CD1c-positive myeloid dendritic cell (primary cell): Measurements from ENCODE around the gene ADCYAP1R1.

Experiments used
- DNase-seq: peaks from one replicate; pipeline ENCODE4 v3.0.0-alpha.2; 2016; ENCODE audit errors: extremely low spot score

The ADCYAP1R1 gene

GRCh38 chr7:31084226-31084625, 32.1 kb downstream of the ADCYAP1R1 start:
- no peak for DNase-seq

- DNase-seq, result no peak
Observed at GRCh38 chr7:31087351-31087750, 35.2 kb downstream of the ADCYAP1R1 start.

GRCh38 chr7:31091924-31092434, 39.9 kb downstream of the ADCYAP1R1 start:
- DNase-seq, result no peak

DNA sequence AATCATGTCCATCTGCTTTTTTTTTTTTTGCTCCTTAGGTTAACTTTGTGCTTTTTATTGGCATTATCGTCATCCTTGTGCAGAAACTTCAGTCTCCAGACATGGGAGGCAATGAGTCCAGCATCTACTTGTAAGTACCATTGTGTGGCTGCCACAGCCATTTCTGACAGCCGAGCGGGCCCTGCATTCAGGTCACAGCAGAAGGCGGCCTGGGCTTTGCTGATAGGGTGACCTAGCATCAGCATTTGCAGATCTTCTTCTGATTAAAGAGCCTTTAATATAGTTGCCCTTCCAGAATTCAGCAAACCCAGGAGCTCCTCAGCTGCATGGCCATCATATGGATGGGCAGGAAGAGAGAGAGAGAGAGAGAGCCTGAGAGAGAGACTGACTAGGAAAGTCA, 40.5 kb downstream of the ADCYAP1R1 start:
- no peak for DNase-seq

DNA sequence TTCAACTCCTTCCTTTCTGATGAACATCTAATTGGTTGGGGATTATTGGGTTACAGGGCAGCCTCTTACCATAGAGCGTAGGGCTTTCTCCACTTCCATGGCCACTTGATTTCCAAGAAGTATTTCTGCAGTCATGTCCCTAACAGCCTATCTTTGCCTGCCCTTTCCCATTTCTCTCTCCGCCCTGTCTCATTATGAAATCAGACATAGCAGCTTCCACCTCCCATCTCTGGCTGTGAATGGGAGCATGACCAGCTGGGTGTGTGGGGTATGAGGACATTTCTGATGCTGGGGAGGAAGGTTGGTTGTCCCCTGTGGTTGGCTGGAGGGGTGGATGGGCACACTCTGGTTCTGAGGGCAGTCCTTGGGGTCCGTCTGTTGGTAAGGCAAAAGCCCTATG, 41.2 kb downstream of the ADCYAP1R1 start:
- DNase-seq, result no peak

- DNase-seq, result no peak
Observed at GRCh38 chr7:31094271-31094670, 42.2 kb downstream of the ADCYAP1R1 start.

DNA sequence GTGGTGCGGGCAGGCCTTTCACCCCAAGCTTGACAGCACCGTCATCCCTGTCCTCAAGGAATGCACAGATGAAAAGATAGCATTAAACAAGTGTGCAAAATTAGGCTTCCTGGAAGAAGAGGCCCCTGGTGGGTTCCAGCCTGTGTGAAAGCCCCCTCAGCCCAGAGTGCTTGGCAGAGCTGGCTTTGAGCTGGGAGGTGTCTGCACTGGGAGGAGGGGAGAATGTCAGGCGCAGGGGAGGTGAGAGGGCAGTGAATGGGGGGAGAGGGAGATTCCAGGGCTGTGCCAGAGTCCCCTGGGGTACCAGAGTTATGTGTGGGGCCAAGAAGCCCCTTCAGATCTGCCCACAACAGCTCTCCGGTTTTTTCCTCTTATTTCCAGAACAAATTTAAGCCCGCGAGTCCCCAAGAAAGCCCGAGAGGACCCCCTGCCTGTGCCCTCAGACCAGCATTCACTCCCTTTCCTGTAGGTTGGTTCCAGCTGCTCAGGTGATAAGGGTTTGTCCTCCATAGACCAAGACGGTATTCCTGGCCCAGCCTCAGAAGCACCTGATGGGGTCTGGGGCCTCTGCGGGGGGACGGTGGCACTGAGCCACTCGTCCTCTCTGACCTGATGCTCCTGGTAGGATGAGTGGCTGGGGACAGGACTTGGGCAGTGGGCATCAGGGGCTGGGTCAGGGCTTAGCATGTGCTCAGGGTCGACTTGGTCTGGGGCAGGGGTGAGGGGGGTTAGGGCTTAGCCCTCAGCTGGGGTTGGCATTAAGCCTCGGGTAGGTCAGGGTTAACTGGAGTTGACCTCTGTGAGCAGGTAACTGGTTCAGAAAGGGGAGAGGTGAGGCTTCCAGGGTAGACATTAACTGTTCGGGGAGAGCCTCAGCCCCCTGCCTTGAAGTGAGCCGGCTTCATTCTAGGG, 43.4 kb downstream of the ADCYAP1R1 start:
- DNase-seq, result no peak

GRCh38 chr7:31096198-31096876, 44.2 kb downstream of the ADCYAP1R1 start:
- DNase-seq, result no peak

GRCh38 chr7:31096877-31097258, 44.8 kb downstream of the ADCYAP1R1 start:
- no peak for DNase-seq

- DNase-seq, result no peak
Observed at GRCh38 chr7:31098642-31099360, 46.7 kb downstream of the ADCYAP1R1 start.

DNA sequence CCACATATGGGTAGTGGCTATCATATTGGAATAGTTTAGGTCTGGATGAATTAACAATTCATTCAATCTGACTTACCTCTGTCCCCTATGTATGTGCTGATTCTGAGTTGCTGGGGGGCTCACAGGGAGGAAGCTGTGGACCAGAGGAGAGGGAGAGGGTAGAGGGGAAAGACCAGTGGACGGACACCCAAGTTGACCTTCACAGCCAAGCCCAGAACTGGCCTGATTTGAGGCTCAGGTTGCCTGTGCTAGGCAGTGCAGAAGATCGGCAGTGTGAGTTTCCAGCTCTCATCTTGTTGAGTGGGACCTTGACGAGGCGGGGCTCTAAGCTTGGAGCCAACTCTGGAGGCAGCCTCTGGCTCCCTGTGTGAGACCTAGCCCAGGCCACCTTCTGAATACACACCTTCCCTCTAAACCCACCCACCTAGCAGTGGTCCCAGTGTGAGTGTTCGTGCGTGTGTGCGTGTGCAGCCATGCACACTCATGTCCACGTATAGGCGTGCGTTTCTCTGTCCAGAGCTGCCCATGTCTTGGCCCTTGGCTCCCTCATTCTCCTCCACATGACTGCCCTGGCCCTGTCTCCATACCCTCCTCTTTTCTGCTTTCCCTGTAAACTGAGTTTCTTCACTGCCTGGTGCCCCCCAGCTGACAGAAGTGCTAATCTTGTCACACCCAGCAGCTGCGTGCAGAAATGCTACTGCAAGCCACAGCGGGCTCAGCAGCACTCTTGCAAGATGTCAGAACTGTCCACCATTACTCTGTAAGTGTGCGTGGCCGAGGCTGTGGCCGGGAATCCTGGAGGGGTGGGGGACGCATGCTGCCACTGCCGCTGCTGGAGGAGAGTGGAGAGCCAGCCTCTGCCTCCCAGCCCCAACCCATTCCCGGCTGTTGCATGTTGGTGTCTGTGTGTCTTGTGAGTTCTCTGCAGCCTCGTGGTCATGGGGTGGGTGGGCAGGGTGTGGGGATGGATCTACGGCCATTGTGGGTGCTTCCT, 47.6 kb downstream of the ADCYAP1R1 start:
- DNase-seq, result no peak

- no peak for DNase-seq
Observed at GRCh38 chr7:31100445-31100844, 48.3 kb downstream of the ADCYAP1R1 start.

- DNase-seq, result no peak
Observed at GRCh38 chr7:31100871-31101270, 48.8 kb downstream of the ADCYAP1R1 start.

GRCh38 chr7:31101544-31101943, 49.4 kb downstream of the ADCYAP1R1 start:
- DNase-seq, result no peak

DNA sequence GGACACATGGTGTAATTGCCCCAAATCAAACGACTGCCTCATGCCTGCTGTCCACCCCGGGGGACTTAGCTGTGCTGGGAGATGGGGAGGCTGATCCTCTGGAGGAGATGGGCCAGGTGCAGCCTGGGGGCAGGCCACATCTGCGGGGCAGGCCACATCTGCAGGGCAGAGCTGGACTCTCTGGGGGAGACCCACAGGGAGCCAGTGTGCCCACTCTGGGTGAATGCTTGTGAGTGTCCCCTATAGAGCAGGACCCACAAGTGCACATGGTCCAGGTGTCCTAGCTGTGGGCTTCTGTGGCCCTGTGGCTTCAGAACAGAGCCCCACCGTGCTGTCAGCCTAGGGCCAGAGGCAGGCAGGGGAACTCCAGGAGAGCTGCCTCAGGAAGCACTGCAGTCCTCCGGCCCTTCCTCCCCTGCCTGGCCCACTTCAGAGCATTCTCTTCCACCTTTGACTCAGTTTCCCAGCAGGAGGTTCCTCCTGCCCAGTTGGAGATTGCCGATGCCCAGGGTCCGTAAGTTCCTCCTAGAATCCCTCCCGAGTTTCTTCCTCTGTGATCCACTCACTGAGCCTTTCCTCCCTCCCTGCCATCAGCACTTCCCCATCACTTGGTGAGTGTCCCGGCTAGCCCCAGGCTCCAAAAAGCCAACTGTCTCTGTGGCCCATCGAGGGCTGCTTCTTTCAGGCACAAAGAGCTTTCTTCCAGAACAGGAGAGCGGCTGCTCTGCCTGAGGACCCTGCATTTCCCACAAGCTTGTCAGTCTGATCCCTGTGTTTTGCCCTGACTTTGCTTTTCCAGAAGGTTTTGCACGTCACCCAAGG, 50.3 kb downstream of the ADCYAP1R1 start:
- no peak for DNase-seq

DNA sequence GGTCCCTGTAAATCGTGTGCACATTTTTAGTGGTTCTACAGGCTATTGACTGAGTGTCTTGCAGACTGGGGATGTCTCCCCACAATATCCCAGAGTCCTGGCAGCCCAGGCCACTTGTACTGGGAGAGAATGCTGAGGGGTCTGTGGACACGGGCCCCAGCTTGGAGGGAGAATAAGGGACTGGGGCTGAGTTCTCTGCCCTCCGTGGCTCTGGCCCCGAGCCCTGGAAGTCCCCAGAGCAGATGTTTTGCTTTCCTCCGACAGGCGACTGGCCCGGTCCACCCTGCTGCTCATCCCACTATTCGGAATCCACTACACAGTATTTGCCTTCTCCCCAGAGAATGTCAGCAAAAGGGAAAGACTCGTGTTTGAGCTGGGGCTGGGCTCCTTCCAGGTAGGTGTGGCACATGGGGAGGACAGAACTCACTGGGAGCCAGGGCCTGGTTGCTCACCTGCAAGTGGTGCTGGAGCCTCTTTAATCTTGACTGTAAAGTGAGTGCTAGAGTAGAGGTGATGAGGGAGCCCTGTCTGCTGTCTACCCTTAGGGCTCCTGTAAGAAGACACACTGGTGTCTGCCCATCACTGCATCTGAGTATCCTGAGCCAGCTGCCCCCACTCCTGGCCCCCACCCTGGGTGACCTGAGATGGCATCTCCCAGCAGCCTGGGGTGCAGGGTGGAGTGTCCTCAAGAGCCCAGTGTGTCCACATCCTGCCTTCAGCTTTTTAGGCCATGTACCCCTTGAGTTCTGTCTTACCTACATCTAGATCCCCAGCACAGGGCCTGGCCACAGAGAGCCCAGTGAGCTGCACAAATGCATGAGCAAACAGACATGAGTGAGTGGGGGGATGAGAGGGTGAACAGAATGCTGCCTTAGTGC, 51.1 kb downstream of the ADCYAP1R1 start:
- no peak for DNase-seq

GRCh38 chr7:31104361-31105255, 52.5 kb downstream of the ADCYAP1R1 start:
- DNase-seq, result no peak
